Trophoblast cell (in vitro differentiated cells and primary cell): ENCODE results near the gene TROAP.
"Not testable (repeated sequence)": the region's sequence is repeated elsewhere in the genome, so short reads cannot be mapped to it uniquely, and the experiment has no call there.

ENCODE experiments used
- DNase-seq, 2 donors: peaks; one replicate each; pipeline ENCODE4 v3.0.0-alpha.2; 2016
- H2AFZ ChIP-seq: 2 replicates; pipeline ENCODE4 v1.6.1; 2013; ENCODE audit warnings: low read length, moderate library complexity, mild to moderate bottlenecking; ENCODE audit not compliant: insufficient read depth, poor library complexity
- H2AK5ac ChIP-seq: 2 replicates; pipeline ENCODE4 v1.6.1; 2013; ENCODE audit warnings: mild to moderate bottlenecking, low read length
- H2BK120ac ChIP-seq: 2 replicates; pipeline ENCODE4 v1.6.1; 2013; ENCODE audit warnings: low read length, mild to moderate bottlenecking, moderate library complexity; ENCODE audit not compliant: insufficient read depth, poor library complexity
- H2BK12ac ChIP-seq: 2 replicates; pipeline ENCODE4 v1.6.1; 2013; ENCODE audit warnings: mild to moderate bottlenecking, low read length, moderate library complexity
- H2BK5ac ChIP-seq: 2 replicates; pipeline ENCODE4 v1.6.1; 2013; ENCODE audit warnings: low read length, low read depth, moderate library complexity, mild to moderate bottlenecking; ENCODE audit not compliant: poor library complexity
- H3K14ac ChIP-seq: 2 replicates; pipeline ENCODE4 v1.6.1; 2013; ENCODE audit warnings: mild to moderate bottlenecking, low read length
- H3K18ac ChIP-seq: 2 replicates; pipeline ENCODE4 v1.6.1; 2013; ENCODE audit warnings: mild to moderate bottlenecking, low read length
- H3K23ac ChIP-seq: 2 replicates; pipeline ENCODE4 v1.6.1; 2013; ENCODE audit warnings: low read length
- H3K27ac ChIP-seq: 2 replicates; pipeline ENCODE4 v1.5.1; 2013; ENCODE audit warnings: low read depth, mild to moderate bottlenecking, inconsistent platforms, low read length, moderate library complexity
- H3K27me3 ChIP-seq: 2 replicates; pipeline ENCODE4 v1.6.1; 2013; ENCODE audit warnings: inconsistent platforms, mild to moderate bottlenecking, low read length, moderate library complexity; ENCODE audit not compliant: insufficient read depth
- H3K36me3 ChIP-seq, 2 experiments: 1 replicate in 1 of 2; 2 replicates in 1 of 2; pipeline ENCODE4 v1.6.1; 2013; ENCODE audit warnings: low read length in 2 of 2, mild to moderate bottlenecking in 2 of 2, moderate library complexity in 1 of 2; ENCODE audit not compliant: insufficient read depth in 2 of 2, control insufficient read depth in 1 of 2
- H3K4ac ChIP-seq: 2 replicates; pipeline ENCODE4 v1.6.1; 2013; ENCODE audit warnings: low read depth, mild to moderate bottlenecking, low read length, moderate library complexity
- H3K4me1 ChIP-seq, 2 experiments: 1 replicate in 1 of 2; 2 replicates in 1 of 2; pipeline ENCODE4 v1.6.1; 2013; ENCODE audit warnings: low read length in 2 of 2, mild to moderate bottlenecking in 2 of 2, moderate library complexity in 1 of 2; ENCODE audit not compliant: insufficient read depth in 2 of 2, control insufficient read depth in 1 of 2
- H3K4me2 ChIP-seq: 2 replicates; pipeline ENCODE4 v1.6.1; 2013; ENCODE audit warnings: inconsistent platforms, mild to moderate bottlenecking, low read length, moderate library complexity
- H3K4me3 ChIP-seq: 2 replicates; pipeline ENCODE4 v1.5.1; 2013; ENCODE audit warnings: mild to moderate bottlenecking, low read depth, low read length, inconsistent platforms
- H3K79me1 ChIP-seq: one replicate; pipeline ENCODE4 v1.6.1; 2013; ENCODE audit warnings: low read length
- H3K79me2 ChIP-seq: 2 replicates; pipeline ENCODE4 v1.6.1; 2013; ENCODE audit warnings: low read length, mild to moderate bottlenecking; ENCODE audit not compliant: control insufficient read depth, insufficient read depth, poor library complexity
- H3K9ac ChIP-seq: 2 replicates; pipeline ENCODE4 v1.6.1; 2013; ENCODE audit warnings: mild to moderate bottlenecking, low read length
- H3K9me3 ChIP-seq: 2 replicates; pipeline ENCODE4 v1.6.1; 2013; ENCODE audit warnings: low read depth, mild to moderate bottlenecking, control low read depth, inconsistent platforms, low read length; ENCODE audit not compliant: insufficient read depth
- H4K12ac ChIP-seq: 2 replicates; pipeline ENCODE4 v1.6.1; 2013; ENCODE audit warnings: low read depth, mild to moderate bottlenecking, low read length, moderate library complexity
- H4K8ac ChIP-seq: 2 replicates; pipeline ENCODE4 v1.6.1; 2013; ENCODE audit warnings: low read depth, mild to moderate bottlenecking, low read length, moderate library complexity
- H4K91ac ChIP-seq: one replicate; pipeline ENCODE4 v1.6.1; 2013; ENCODE audit warnings: low read depth, mild to moderate bottlenecking, low read length, moderate library complexity
- WGBS: extraction: QIAGEN DNeasy Blood & Tissue Kit; methylation state at CpG from one replicate; pipeline ENCODE4 v1.1.7; 2013; ENCODE audit warnings: missing lambda C conversion rate; ENCODE audit not compliant: insufficient read length, insufficient coverage; ENCODE audit errors: extremely low coverage; 5-methylcytosine and 5-hydroxymethylcytosine counted together

The TROAP gene

GRCh38 chr12:49310451-49311000, 12.5 kb upstream of the TROAP start:
- not testable (repeated sequence) for H3K27me3 ChIP-seq, H3K23ac ChIP-seq, H3K27ac ChIP-seq, H2BK5ac ChIP-seq, H3K79me1 ChIP-seq, H2AK5ac ChIP-seq, H3K18ac ChIP-seq, DNase-seq, H3K4me2 ChIP-seq, H3K36me3 ChIP-seq, H2BK120ac ChIP-seq, H3K14ac ChIP-seq, H3K4ac ChIP-seq, H4K8ac ChIP-seq, H3K9ac ChIP-seq, H3K4me1 ChIP-seq, H3K9me3 ChIP-seq, H3K79me2 ChIP-seq, H2BK12ac ChIP-seq, H2AFZ ChIP-seq, H4K91ac ChIP-seq, H4K12ac ChIP-seq, H3K4me3 ChIP-seq
- no CpG with 5 or more reads among the region's 3 CpGs for WGBS

- no peak overlapping the region for H4K91ac ChIP-seq
- no peak overlapping the region for H3K4me3 ChIP-seq
- no peak overlapping the region for H3K4ac ChIP-seq
- no peak overlapping the region for H3K18ac ChIP-seq
- no peak overlapping the region for H3K27ac ChIP-seq
- H2AK5ac ChIP-seq = no peak overlapping the region
- no peaks in the 10 kb centered on the region for H3K9me3 ChIP-seq
- no peak for DNase-seq
- H2BK12ac ChIP-seq = no peak overlapping the region
- H4K8ac ChIP-seq = no peak overlapping the region
- H3K23ac ChIP-seq = no peak overlapping the region
- no peak overlapping the region for H3K4me2 ChIP-seq
- no peak overlapping the region for H3K14ac ChIP-seq
- no peak overlapping the region for H4K12ac ChIP-seq
- WGBS = no CpG with 5 or more reads among the region's 1 CpG
- no peaks in the 10 kb centered on the region for H3K4me1 ChIP-seq
- no peak overlapping the region for H2BK120ac ChIP-seq
- no peaks in the 10 kb centered on the region for H3K36me3 ChIP-seq
- H3K79me2 ChIP-seq = no peaks in the 10 kb centered on the region
- no peak overlapping the region for H2BK5ac ChIP-seq
- no peak overlapping the region for H2AFZ ChIP-seq
- no peaks in the 10 kb centered on the region for H3K27me3 ChIP-seq
- no peaks in the 10 kb centered on the region for H3K79me1 ChIP-seq
- no peak overlapping the region for H3K9ac ChIP-seq
Observed at GRCh38 chr12:49314811-49315210, 8.2 kb upstream of the TROAP start.

- H4K8ac ChIP-seq, H3K4me3 ChIP-seq: not testable (repeated sequence)
Observed at GRCh38 chr12:49317118-49317517, 5.9 kb upstream of the TROAP start.

DNA sequence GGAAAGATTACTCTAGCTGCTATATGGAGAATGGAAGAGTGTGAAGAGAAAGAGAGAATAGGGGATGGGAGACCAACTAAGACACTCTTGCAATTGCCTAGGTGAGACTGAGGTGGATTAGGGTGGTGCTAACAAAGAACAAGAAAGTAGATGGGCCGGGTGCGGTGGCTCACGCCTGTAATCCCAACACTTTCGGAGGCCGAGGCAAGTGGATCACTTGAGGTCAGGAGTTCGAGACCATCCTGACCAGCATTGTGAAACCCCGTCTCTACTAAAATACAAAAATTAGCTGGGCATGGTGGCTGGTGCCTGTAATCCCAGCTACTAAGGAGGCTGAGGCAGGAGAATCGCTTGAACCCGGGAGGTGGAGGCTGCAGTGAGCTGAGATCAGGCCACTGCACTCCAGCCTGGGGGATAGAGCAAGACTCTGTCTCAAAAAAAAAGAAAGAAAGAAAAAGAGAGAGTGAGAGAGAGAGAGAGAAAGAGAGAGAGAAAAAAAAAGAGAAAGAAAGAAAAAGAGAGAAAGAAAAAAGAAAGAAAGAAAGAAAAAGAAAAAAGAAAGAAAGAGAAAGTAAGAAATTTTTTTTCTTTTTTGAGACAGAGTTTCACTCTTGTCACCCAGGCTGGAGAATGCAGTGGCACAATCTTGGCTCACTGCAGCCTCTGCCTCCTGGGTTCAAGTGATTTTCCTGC, 2.5 kb upstream of the TROAP start:
- not testable (repeated sequence) for H3K18ac ChIP-seq, H3K79me2 ChIP-seq, H3K36me3 ChIP-seq, DNase-seq, H3K4me2 ChIP-seq, H2BK120ac ChIP-seq, H3K4me3 ChIP-seq, H4K91ac ChIP-seq, H2BK12ac ChIP-seq, H2BK5ac ChIP-seq, H3K27ac ChIP-seq, H3K23ac ChIP-seq, H3K9ac ChIP-seq, H2AK5ac ChIP-seq, H3K9me3 ChIP-seq, H3K4ac ChIP-seq, H4K12ac ChIP-seq, H3K14ac ChIP-seq, H3K79me1 ChIP-seq, H4K8ac ChIP-seq, H2AFZ ChIP-seq, H3K27me3 ChIP-seq
- WGBS = no CpG with 5 or more reads among the region's 9 CpGs
- H3K4me1 ChIP-seq = peaks cover 11 to 13% of the 10 kb centered on the region in 2 experiments

More at GRCh38 chr12:49317118-49317517, 5.9 kb upstream of the TROAP start:
- not testable (repeated sequence) for H3K27me3 ChIP-seq, DNase-seq, H3K4me1 ChIP-seq, H3K9ac ChIP-seq, H3K23ac ChIP-seq, H2AFZ ChIP-seq, H3K79me2 ChIP-seq, H3K14ac ChIP-seq, H3K18ac ChIP-seq, H3K27ac ChIP-seq, H3K9me3 ChIP-seq, H3K4me2 ChIP-seq, H2BK5ac ChIP-seq, H2AK5ac ChIP-seq, H3K79me1 ChIP-seq, H2BK120ac ChIP-seq, H4K91ac ChIP-seq, H3K36me3 ChIP-seq, H4K12ac ChIP-seq, H2BK12ac ChIP-seq, H3K4ac ChIP-seq
- WGBS = no CpG with 5 or more reads among the region's 10 CpGs
